Prostate gland (tissue), 2 donors: Measurements from ENCODE around the gene VEPH1. TPM values are rescaled to one million over a fixed set of nuclear protein-coding genes. Genes with fewer than 3 reads are reported as not detected.

Experiments used
- DNase-seq: peaks from one replicate; pipeline ENCODE4 v3.0.0-alpha.2; 2019; ENCODE audit warnings: low spot score
- H3K27ac ChIP-seq, 2 donors: fragments of 200-600 bp; sonication (generic); 2 replicates each; pipeline ENCODE4 v1.5.1; 2017 to 2019
- H3K27me3 ChIP-seq: fragments of 200-600 bp; sonication (generic); replicated peaks from 2 replicates; pipeline ENCODE4 v1.5.1; 2019; ENCODE audit not compliant: insufficient read depth
- H3K36me3 ChIP-seq, 2 donors: fragments of 200-600 bp; sonication (generic); 1 replicate in 1 of 2; 2 replicates in 1 of 2; pipeline versions ENCODE4 v1.5.1 to v1.8.1; 2017 to 2019
- H3K4me1 ChIP-seq: fragments of 200-600 bp; sonication (generic); replicated peaks from 2 replicates; pipeline ENCODE4 v1.5.1; 2019
- H3K4me3 ChIP-seq, 2 donors: fragments of 200-600 bp; sonication (generic); 2 replicates each; pipeline ENCODE4 v1.5.1; 2017 to 2019
- H3K9me3 ChIP-seq: fragments of 200-600 bp; sonication (generic); 2 replicates; pipeline ENCODE4 v1.5.1; 2017
- POLR2A ChIP-seq: fragments of 450-650 bp; IDR thresholded peaks from one replicate; pipeline ENCODE4 v1.6.1; 2016; ENCODE audit warnings: antibody characterized with exemption, mild to moderate bottlenecking
- POLR2AphosphoS5 ChIP-seq: sonication (generic); formaldehyde crosslinking; IDR thresholded peaks from one replicate; pipeline ENCODE4 v1.6.1; 2017; ENCODE audit warnings: antibody characterized with exemption
- whole genome bisulfite sequencing: methylation state at CpG from one replicate; pipeline ENCODE4 v1.1.5; 2018; 5-methylcytosine and 5-hydroxymethylcytosine counted together
- intact Hi-C: fragments of 100-400 bp; cut with DNase I; formaldehyde crosslinking; loops from one replicate; pipeline ENCODE4 v1.14.2; 2022
- total RNA-seq, 2 donors: library from RNA; depleted of rRNA; stranded (reverse); fragments of >200 nt; gene quantifications; one replicate each; pipeline ENCODE4 v1.1.0, GENCODE V29; 2016
- TF ChIP-seq, protein P1 (sequence below), 4 experiments: fragments of 200-600 bp in 2 of 4; fragments of 450-650 bp in 2 of 4; sonication (generic) in 2 of 4; IDR thresholded peaks; 1 replicate in 3 of 4; 2 replicates in 1 of 4; pipeline ENCODE4 v1.5.1; 2016 to 2019; ENCODE audit warnings: antibody characterized with exemption in 4 of 4, mild to moderate bottlenecking in 2 of 4, moderate library complexity in 2 of 4

Gene VEPH1
- total RNA-seq, 2 donors from 2014 or later = 1.4 to 3.4 TPM

DNA sequence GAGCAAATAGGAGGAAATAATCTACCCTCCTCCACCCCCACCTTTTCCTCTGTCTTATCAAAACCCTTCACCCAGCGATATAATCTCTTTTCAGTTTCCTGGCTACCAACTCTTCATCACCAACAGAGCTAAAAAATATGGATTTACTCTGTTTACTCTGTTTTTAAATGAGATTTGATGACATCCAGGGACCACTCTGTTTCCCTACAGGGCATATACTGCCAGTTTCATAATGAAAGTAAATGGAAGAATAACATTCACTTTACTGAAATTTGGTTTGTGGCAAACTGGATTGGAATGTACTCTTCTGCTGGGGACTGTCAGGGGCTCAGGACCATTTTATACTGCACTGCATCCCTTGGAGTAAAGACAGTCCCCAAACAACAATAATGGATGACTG lies 146.7 kb downstream of the VEPH1 start:
- no peak for DNase-seq
- Histone ChIP-seq H3K4me3 (no peak overlapping the region), H3K9me3 (no peaks in the 10 kb centered on the region), H3K4me1 (no peaks in the 10 kb centered on the region), H3K36me3 (no peaks in the 10 kb centered on the region), H3K27me3 (no peaks in the 10 kb centered on the region), H3K27ac (no peak overlapping the region)
- intact Hi-C loops = no loop called here
- TF ChIP-seq POLR2A (no peak), POLR2AphosphoS5 (no peak)
- TF ChIP-seq, protein P1, sequence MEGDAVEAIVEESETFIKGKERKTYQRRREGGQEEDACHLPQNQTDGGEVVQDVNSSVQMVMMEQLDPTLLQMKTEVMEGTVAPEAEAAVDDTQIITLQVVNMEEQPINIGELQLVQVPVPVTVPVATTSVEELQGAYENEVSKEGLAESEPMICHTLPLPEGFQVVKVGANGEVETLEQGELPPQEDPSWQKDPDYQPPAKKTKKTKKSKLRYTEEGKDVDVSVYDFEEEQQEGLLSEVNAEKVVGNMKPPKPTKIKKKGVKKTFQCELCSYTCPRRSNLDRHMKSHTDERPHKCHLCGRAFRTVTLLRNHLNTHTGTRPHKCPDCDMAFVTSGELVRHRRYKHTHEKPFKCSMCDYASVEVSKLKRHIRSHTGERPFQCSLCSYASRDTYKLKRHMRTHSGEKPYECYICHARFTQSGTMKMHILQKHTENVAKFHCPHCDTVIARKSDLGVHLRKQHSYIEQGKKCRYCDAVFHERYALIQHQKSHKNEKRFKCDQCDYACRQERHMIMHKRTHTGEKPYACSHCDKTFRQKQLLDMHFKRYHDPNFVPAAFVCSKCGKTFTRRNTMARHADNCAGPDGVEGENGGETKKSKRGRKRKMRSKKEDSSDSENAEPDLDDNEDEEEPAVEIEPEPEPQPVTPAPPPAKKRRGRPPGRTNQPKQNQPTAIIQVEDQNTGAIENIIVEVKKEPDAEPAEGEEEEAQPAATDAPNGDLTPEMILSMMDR (IDR thresholded peaks at IDR 0.05) = no peak
- 74% methylated on average over 1 of the region's 1 CpG for WGBS

DNA sequence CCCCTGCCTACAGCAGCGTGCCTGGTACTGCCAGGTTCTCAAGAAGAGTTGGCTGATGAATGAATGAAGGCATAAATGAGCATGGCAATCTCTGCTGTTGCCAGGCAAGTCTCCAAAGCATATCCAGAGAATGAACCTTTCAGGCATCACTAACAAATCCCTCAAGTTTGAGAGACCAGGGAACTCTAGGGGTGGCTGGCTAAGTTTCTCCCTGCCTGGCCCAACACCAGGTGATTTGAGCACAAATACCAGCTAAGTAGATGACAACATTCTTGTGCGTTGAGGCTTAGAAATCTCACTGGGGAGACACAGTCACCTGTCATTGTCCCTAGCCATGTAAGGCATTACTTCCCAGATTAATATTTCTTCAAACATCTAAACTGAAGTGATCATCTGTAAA lies 147.9 kb downstream of the VEPH1 start:
- H3K4me1 ChIP-seq = no peaks in the 10 kb centered on the region
- no peaks in the 10 kb centered on the region for H3K27me3 ChIP-seq
- no peak overlapping the region for H3K27ac ChIP-seq
- DNase-seq = no peak
- TF ChIP-seq POLR2AphosphoS5 (no peak), POLR2A (no peak)
- TF ChIP-seq, protein P1 (IDR thresholded peaks at IDR 0.05) = no peak
- no peak overlapping the region for H3K4me3 ChIP-seq
- no peaks in the 10 kb centered on the region for H3K36me3 ChIP-seq
- H3K9me3 ChIP-seq = no peaks in the 10 kb centered on the region
- 74% methylated on average over 2 of the region's 2 CpGs for WGBS
- intact Hi-C loops = no loop called here

DNA sequence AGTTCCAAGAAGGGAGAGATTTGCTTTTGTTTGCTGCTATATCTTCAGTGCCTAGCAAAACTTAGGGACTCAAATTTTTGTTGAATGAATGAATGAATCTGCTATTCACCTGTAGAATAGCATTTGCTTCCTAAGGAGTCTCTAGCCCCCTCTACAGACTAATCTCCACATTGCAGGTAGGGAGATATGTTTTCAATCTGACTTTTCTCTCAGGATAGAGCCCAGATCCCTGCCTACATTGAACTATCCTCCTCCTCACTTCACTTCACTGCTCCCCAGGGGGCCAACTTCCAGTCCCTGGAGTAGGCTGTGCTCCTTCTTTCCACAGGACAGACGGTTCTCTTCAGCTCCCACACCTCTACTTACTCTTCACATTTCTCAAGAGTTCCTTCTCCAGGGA lies 148.5 kb downstream of the VEPH1 start:
- intact Hi-C loops = no loop called here
- Histone ChIP-seq H3K27me3 (no peaks in the 10 kb centered on the region), H3K4me3 (no peak overlapping the region), H3K9me3 (no peaks in the 10 kb centered on the region), H3K27ac (no peak overlapping the region), H3K36me3 (no peaks in the 10 kb centered on the region), H3K4me1 (no peaks in the 10 kb centered on the region)
- no peak for DNase-seq
- WGBS = 43% methylated on average over 1 of the region's 1 CpG
- TF ChIP-seq POLR2AphosphoS5 (no peak), POLR2A (no peak)
- TF ChIP-seq, protein P1 (IDR thresholded peaks at IDR 0.05) = no peak

DNA sequence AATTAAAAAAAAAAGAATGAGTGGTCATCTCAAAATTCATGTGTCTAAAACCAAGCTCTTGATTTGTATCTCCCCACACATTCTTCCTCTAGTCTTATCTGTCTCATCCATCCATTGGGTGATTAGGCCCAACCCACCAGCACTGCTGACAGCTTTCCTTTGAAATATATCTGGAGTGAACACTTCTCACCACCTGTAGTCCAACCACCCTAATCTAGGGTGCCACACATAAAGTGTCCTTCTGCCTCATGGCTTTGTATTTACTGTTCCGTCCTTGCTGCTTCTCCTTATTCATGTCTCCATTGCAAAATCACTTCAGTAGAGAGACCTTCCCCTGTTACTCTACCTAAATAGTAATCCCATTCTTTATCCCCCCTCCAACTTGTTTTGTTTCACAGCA lies 149.0 kb downstream of the VEPH1 start:
- WGBS = 82% methylated on average over 1 of the region's 1 CpG
- intact Hi-C loops = no loop called here
- Histone ChIP-seq H3K27me3 (no peaks in the 10 kb centered on the region), H3K4me3 (no peak overlapping the region), H3K9me3 (no peaks in the 10 kb centered on the region), H3K4me1 (no peaks in the 10 kb centered on the region), H3K27ac (no peak overlapping the region), H3K36me3 (no peaks in the 10 kb centered on the region)
- TF ChIP-seq POLR2A = no peak
- TF ChIP-seq POLR2AphosphoS5 = no peak
- TF ChIP-seq, protein P1 (IDR thresholded peaks at IDR 0.05) = no peak
- DNase-seq = no peak

DNA sequence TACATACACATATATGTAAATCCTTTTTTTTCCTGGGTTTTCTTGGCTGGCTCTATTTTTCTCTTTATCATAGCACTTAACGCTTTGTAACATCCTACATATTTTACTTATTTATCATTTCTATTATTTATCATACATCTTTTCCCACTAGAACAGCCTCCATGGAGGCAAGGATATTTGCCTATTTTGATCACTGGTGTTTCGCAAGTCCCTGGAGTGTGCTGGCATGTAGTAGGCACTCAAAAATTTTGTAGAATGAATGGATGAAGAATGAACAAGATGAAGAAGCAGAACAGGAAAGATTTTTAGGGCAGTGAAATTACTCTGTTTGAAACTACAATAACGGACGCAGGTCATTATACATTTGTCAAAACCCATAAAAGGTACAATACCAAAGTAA lies 149.6 kb downstream of the VEPH1 start:
- Histone ChIP-seq H3K4me3 (no peak overlapping the region), H3K27me3 (no peaks in the 10 kb centered on the region), H3K9me3 (no peaks in the 10 kb centered on the region), H3K4me1 (no peaks in the 10 kb centered on the region), H3K36me3 (no peaks in the 10 kb centered on the region), H3K27ac (no peak overlapping the region)
- intact Hi-C loops = no loop called here
- WGBS = 91% methylated on average over 4 of the region's 4 CpGs
- no peak for DNase-seq
- TF ChIP-seq, protein P1 (IDR thresholded peaks at IDR 0.05) = no peak
- no peak for TF ChIP-seq POLR2A
